ENCODE data around the gene FN3KRP.

Gene FN3KRP, protein sequence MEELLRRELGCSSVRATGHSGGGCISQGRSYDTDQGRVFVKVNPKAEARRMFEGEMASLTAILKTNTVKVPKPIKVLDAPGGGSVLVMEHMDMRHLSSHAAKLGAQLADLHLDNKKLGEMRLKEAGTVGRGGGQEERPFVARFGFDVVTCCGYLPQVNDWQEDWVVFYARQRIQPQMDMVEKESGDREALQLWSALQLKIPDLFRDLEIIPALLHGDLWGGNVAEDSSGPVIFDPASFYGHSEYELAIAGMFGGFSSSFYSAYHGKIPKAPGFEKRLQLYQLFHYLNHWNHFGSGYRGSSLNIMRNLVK

GRCh38 chr17:82716203-82717010 is at the start of gene FN3KRP:
FN3KRP (plus strand) TSS chr17:82716706; CDS start chr17:82716756, 50 bp downstream.
- DNase-seq (ENCODE audit: low read depth in 2 of 2), result peak; percentile 70 to 93

DNA sequence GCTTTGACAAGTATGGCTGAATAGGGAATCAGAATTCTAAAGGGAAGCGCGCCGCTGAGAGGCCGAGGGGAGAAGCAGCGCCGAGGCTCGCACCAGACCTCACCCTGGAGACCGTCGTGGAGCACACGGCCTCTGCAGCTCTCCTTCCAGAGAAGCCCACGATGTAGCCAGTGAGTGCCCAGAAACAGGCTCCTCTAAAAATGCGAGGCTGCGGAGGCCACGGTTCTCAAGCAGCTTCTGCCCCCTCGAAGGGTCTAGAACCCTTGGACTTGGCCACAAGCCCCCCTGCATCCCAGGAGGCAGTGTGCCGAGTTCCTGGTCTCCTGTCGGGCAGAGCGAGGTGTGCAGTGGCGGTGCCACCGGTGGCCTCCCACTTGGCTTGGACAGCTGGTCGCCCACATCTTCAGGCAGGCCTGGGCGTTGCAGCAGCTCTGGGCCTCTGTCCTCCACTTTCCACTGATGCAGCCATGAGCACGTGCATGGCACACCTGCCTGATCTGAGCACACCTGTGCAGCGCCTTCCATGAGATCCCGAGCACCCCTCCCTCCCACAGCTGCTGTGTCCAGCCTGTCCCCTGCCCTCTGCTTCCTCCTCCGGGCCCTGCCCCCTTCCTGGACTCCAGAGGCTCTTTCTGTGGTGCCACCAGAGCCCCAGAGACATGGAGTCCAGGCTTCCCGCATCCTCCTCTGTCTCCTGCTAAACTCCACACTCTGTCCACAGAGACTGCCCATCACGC is 49.4 kb upstream of the FN3KRP start:
- DNase-seq (ENCODE audit: low read depth in 2 of 2), result no peak

- DNase-seq (ENCODE audit: low read depth in 2 of 2), result no peak
These were observed 48.9 kb upstream of the FN3KRP start for GRCh38 chr17:82667668-82668000.

DNA sequence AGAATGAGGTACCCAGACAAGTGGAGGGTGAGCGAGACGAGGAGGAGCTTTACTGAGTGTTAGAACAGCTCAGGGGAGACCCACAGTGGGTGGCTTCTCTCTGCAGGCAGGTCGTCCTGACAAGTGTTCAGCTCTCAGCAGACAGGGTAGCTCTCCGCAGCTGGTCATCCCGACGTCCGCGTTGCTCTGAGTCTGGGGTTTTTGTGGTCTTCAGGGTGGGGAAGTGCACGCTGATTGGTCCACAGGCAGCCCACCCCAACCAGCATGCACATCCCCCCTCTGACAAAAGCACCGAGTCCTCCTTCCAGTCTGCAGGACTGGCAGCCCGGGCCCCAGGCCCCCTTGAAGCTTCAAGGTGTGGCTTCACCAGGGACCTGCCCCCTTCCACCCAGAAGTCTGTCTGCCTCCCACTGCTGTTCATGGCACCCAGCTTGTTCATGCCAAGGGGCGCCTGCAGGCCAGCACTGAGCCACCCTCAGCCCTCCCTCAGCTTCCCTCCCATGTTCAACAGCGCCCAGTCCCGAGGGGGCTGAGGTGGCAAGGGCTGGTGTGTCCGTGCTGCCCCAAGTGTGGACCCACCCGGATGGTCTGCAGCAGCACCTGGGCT is 48.4 kb upstream of the FN3KRP start:
- DNase-seq (ENCODE audit: low read depth in 2 of 2), result no peak

DNA sequence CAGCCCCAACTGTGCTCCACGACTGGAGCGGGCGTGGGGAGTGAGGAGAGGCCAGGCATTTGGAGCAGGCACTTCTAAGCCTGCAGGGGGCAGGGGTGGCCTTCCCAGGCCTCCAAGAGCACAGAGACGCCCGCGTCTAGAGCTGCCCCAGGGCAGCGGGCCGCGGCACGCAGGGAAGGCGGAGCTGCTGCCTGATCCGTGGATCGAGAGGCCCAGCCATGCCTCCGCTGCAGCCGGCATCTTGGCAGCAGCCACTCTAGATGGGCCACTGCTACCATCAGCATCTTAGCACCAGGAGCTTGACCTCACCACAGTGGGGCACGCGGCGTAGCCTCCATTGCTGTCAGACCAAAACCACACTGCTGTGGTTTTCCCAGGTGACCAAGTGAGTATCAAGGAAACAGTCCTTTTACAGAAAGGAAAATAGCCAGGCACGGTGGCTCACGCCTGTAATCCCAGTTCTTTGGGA is 47.8 kb upstream of the FN3KRP start:
- no peak for DNase-seq (ENCODE audit: low read depth in 2 of 2)

- no peak for DNase-seq (ENCODE audit: low read depth in 2 of 2)
These were observed 45.6 kb upstream of the FN3KRP start for GRCh38 chr17:82670661-82671450.

GRCh38 chr17:82674656-82675475 is 41.6 kb upstream of the FN3KRP start:
- no peak for DNase-seq (ENCODE audit: low read depth in 2 of 2)

DNA sequence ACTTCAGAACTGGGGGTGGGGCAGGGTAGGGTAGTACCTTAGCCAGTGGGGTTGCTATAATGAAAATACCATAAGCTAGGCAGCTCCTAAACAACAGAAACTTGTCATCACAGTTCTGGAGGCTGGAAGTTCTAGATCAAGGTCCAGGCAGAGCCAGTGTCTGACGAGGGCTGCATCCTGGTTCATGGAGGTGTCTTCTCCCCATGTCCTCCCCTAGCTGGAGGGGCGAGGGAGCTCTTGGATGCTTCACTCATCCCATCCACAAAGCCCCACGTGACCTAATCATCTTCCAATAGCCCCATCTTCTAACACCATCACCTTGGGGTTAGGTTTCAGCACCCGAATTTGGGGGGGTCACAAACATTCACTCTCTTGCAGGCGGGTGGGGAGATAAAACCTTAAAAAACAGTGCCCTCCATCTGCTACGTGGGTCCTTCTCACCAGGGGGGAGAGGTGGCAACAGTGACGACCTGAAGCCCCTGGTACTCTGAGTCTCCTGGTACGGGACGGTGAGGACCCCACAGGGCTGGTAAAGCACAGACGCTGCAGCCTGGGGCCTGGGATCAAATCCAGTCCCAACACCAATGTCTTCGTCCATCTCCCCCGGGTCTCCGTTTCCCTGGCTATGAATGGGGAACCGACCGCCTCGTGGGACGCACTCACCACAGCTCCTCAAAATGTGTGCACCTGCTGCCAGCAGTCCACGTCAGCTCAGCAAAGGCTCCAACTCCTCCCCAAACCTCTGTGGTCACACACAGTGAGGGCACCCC is 40.8 kb upstream of the FN3KRP start:
- no peak for DNase-seq (ENCODE audit: low read depth in 2 of 2)

DNA sequence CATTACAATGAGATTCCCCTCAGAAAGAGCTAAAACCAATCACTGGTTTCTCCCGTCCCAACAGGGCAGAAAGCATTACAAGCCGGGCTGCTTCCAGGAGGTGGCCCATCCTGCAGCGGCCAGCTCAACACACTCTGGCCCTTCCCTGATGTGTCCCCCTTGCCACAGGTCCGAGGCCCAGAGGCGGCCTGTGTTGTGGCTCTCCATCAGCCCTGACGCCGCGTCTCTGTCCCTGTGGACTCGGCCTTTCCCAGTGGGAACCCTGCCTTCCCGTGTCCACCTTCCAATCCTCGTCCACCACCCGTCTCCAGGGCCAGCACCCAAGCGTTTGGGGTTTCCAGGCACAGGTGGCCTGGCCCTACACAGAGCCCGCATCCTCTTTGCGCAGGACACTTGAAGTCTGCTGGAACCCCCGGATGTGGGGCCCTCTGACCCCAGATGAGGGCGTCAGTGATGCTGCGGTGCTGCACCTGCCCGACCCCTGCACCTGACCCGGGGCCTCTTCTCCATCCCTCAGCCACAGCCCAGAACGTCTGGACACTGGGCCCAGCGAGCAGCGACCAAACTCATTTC is 39.1 kb upstream of the FN3KRP start:
- DNase-seq (ENCODE audit: low read depth in 2 of 2), result no peak

- DNase-seq (ENCODE audit: low read depth in 2 of 2), result no peak
These were observed 38.1 kb upstream of the FN3KRP start for GRCh38 chr17:82678265-82678891.

DNA sequence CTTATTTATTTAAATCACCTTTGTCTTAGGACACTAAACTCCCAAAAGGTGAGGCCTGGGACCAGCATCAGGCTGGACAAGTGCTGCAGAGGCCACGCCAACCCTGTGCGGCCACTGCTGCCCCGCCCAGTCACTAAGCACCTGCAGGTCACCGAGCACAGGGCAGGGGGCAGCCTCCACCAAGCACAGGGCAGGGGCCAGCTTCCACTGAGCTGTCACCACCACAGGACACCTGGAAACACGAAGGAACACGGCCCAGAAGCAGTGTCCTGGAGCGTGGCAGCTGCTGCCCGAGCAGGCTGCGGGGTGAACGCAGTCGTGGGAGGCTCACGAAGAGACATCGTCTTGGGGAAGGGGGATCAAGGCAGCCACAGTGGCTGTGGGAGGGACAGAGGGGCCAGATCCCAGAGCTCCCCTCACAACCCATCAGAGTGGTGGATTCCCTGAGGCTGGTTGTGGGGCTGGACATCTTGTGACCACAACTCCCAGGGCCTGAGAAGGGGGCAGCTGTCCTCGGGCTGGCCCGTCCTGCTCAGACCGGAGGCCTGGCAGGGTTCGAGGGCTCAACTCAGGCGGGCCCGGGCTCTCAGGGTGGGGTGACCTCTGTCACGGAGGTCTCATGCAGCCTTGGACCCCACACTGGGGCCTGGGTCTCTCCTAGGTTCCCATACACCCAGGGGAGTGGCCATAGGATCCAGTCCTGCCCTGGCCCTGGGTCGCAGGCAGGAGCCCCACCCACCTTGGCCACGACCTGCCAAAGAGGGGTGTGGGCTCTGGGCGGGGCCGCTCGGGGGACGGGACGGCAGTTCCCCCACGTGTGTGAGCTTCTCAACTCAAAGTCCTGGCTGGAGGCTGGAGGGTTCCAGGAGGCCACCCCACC is 36.7 kb upstream of the FN3KRP start:
- no peak for DNase-seq (ENCODE audit: low read depth in 2 of 2)

DNA sequence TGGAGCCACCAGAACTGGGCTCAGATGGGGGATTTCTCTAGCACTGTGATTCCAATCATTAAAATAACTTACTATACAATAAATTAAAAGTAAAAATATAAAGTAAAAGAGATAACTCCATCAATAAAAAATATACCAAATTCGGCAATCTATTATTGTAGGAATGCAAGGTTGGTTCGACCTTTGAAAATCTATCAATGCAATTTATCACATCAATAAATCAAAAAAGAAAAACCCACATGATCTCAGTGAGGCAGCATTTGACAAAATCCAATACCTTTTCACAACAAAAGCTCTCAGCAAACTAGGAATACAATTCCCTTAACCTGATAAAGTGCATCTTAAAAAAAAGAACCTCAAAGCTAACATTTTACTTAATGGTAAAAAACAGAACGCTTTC is 35.0 kb upstream of the FN3KRP start:
- DNase-seq (ENCODE audit: low read depth in 2 of 2), result no peak

GRCh38 chr17:82683534-82683933 is 33.0 kb upstream of the FN3KRP start:
- no peak for DNase-seq (ENCODE audit: low read depth in 2 of 2)

DNA sequence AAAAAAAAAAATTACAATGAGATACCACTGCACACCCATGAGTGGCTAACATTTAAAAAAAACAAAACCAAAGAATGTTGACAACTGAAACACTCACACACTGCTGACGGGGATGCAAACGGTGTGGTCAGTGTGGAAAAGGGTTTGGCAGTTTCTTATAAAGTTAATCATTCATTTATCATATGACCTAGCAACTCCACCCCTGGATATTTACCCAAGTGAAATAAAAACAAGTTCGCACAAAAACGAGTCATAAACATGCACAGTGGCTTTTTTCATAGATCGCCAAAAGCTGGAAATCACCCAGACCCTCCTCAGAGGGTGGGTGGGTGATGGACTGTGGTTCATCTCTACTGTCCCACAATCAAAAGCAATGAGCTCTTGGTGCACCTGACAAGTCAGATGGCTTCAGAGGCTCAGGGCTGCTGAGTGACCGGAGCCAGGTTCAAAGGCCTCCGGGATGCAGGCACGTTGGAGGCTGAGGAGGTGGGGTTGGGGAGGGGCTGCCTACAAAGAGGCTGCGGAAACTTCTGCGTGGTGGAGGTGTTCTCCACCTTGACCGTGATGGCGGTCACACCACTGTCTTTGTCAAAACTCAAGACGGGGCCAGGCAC is 32.2 kb upstream of the FN3KRP start:
- DNase-seq (ENCODE audit: low read depth in 2 of 2), result no peak

- DNase-seq (ENCODE audit: low read depth in 2 of 2), result no peak
These were observed 31.2 kb upstream of the FN3KRP start for GRCh38 chr17:82685291-82685690.

GRCh38 chr17:82686366-82687324 is 29.9 kb upstream of the FN3KRP start:
- DNase-seq (ENCODE audit: low read depth in 2 of 2), result no peak

Data from stimulated activated CD8-positive, alpha-beta memory T cell treated with anti-CD3 and anti-CD28 coated beads, Interleukin-2, amount 100 ng/mL, for 1 hour (primary cell).